A549 (cell line): ENCODE results near the gene CLEC2D. TPM values are rescaled to one million over a fixed set of nuclear protein-coding genes. Genes with fewer than 3 reads are reported as not detected.
A peak's percentile ranks its signal among the peaks of the same experiment; 100 is the strongest.

Experiments
- ATAC-seq, 2 experiments: fragments of 200-7000 bp in 1 of 2; fragments of >200 bp in 1 of 2; cut with Nextera tagmentation in 1 of 2; cut with Tn5 transposase in 1 of 2; 3 replicates each; pipeline versions ENCODE4 v1.8.0 to v1.9.1; 2018 to 2020; ENCODE audit warnings: mild to moderate bottlenecking in 1 of 2, moderate library complexity in 1 of 2
- CTCF ChIA-PET: fragments of 300-600 bp; sonication (Branson Sonifier 250); formaldehyde crosslinking; extraction: SDS; loops from one replicate; lab custom pipeline; 2021; ENCODE audit warnings: antibody characterized with exemption, inconsistent platforms; lab: Yijun Ruan, JAX
- POLR2A ChIA-PET: fragments of 350-600 bp; formaldehyde crosslinking; extraction: SDS; loops from one replicate; lab custom pipeline; 2021; ENCODE audit warnings: antibody characterized with exemption, inconsistent platforms; lab: Yijun Ruan, JAX
- DNase-seq, 2 experiments: peaks; one replicate each; pipeline versions ENCODE4 v3.0.0 to v3.0.0-alpha.2; 2011 to 2016; ENCODE audit warnings: low read depth in 1 of 2, low spot score in 1 of 2
- FAIRE-seq: peaks from 2 replicates; lab custom pipeline; 2011; peaks lifted over from hg19 to GRCh38; lab: Jason Lieb, UNC
- H3K27ac ChIP-seq, 2 experiments: fragments of >200 bp; sonication (Bioruptor Twin); formaldehyde crosslinking; 3 replicates each; pipeline ENCODE4 v1.5.1; 2016 to 2017
- H3K4me1 ChIP-seq: fragments of >200 bp; sonication (Bioruptor Twin); formaldehyde crosslinking; 3 replicates; pipeline ENCODE4 v1.6.1; 2016
- H3K4me2 ChIP-seq: fragments of >200 bp; sonication (Bioruptor Twin); formaldehyde crosslinking; 3 replicates; pipeline ENCODE4 v1.6.1; 2016
- H3K4me3 ChIP-seq: fragments of >200 bp; sonication (Bioruptor Twin); formaldehyde crosslinking; 3 replicates; pipeline ENCODE4 v1.5.1; 2016
- H3K9me3 ChIP-seq: fragments of >200 bp; sonication (Bioruptor Twin); formaldehyde crosslinking; 3 replicates; pipeline ENCODE4 v1.6.1; 2016
- BCL3 ChIP-seq: fragments of >200 bp; sonication (Bioruptor Twin); formaldehyde crosslinking; IDR thresholded peaks from 3 replicates; pipeline ENCODE4 v1.6.1; 2016
- CEBPB ChIP-seq, 2 experiments: fragments of >200 bp in 1 of 2; sonication (Bioruptor Twin) in 1 of 2; formaldehyde crosslinking in 1 of 2; IDR thresholded peaks; 2 replicates each; pipeline ENCODE4 v1.6.1; 2012 to 2016
- E2F6 ChIP-seq: IDR thresholded peaks from 2 replicates; pipeline ENCODE4 v1.6.1; 2012; ENCODE audit warnings: low read depth, borderline replicate concordance
- EHMT2 ChIP-seq: fragments of 200-600 bp; sonication (generic); IDR thresholded peaks from 2 replicates; pipeline ENCODE4 v1.6.1; 2016; ENCODE audit warnings: antibody characterized with exemption, low read depth, mild to moderate bottlenecking, moderate library complexity
- ESRRA ChIP-seq: fragments of 150-350 bp; IDR thresholded peaks from 2 replicates; pipeline ENCODE4 v1.6.1; 2014; ENCODE audit warnings: mild to moderate bottlenecking, low read length, borderline replicate concordance
- FOSB ChIP-seq: fragments of 250-450 bp; sonication (Bioruptor Pico); IDR thresholded peaks from 2 replicates; pipeline ENCODE4 v1.5.0; 2020; ENCODE audit warnings: mild to moderate bottlenecking, moderate library complexity
- HMGXB4 ChIP-seq: fragments of 250-450 bp; sonication (Bioruptor Pico); IDR thresholded peaks from 2 replicates; pipeline ENCODE4 v1.5.0; 2021; ENCODE audit warnings: mild to moderate bottlenecking, moderate library complexity, borderline replicate concordance
- HOXA7 ChIP-seq: fragments of 250-450 bp; sonication (Bioruptor Pico); IDR thresholded peaks from 2 replicates; pipeline ENCODE4 v1.5.0; 2020; ENCODE audit warnings: mild to moderate bottlenecking, moderate library complexity
- HOXB13 ChIP-seq: fragments of 250-450 bp; sonication (Bioruptor Pico); IDR thresholded peaks from 2 replicates; pipeline ENCODE4 v1.5.0; 2020; ENCODE audit warnings: low read depth, mild to moderate bottlenecking, moderate library complexity
- MAFK ChIP-seq: fragments of 450-650 bp; IDR thresholded peaks from 2 replicates; pipeline ENCODE4 v1.6.1; 2014; ENCODE audit not compliant: partially characterized antibody
- POLR2A ChIP-seq: IDR thresholded peaks from 2 replicates; pipeline ENCODE4 v1.6.1; 2012; ENCODE audit warnings: mild to moderate bottlenecking, low read length
- POLR2AphosphoS2 ChIP-seq: conservative IDR thresholded peaks from 2 replicates; pipeline ENCODE4 v1.6.1; 2012; ENCODE audit warnings: low read length, improper control_type of control experiment, inconsistent platforms
- RFX5 ChIP-seq: fragments of 450-650 bp; IDR thresholded peaks from 2 replicates; pipeline ENCODE4 v1.7.1; 2014; ENCODE audit warnings: antibody characterized with exemption, mild to moderate bottlenecking, moderate library complexity
- RNF2 ChIP-seq: fragments of 200-600 bp; sonication (generic); IDR thresholded peaks from 2 replicates; pipeline ENCODE4 v1.6.1; 2016; ENCODE audit warnings: low read depth, mild to moderate bottlenecking, antibody characterized with exemption, moderate library complexity, borderline replicate concordance
- SREBF2 ChIP-seq: fragments of 450-650 bp; IDR thresholded peaks from 2 replicates; pipeline ENCODE4 v1.6.1; 2014; ENCODE audit warnings: mild to moderate bottlenecking, moderate library complexity
- TFCP2L1 ChIP-seq: fragments of 250-450 bp; sonication (Bioruptor Pico); IDR thresholded peaks from 2 replicates; pipeline ENCODE4 v1.5.0; 2021; ENCODE audit warnings: mild to moderate bottlenecking
- USF2 ChIP-seq: fragments of 450-650 bp; IDR thresholded peaks from 2 replicates; pipeline ENCODE4 v1.6.1; 2014; ENCODE audit warnings: antibody characterized with exemption
- ZNF302 ChIP-seq: fragments of 250-450 bp; sonication (Bioruptor Pico); IDR thresholded peaks from 2 replicates; pipeline ENCODE4 v1.9.0; 2021; ENCODE audit warnings: inconsistent platforms, mild to moderate bottlenecking, moderate library complexity
- ZSCAN20 ChIP-seq: fragments of 250-450 bp; sonication (Bioruptor Pico); IDR thresholded peaks from 2 replicates; pipeline ENCODE4 v1.8.0; 2022; ENCODE audit warnings: mild to moderate bottlenecking, moderate library complexity
- WGBS: methylation state at CpG from one replicate; pipeline ENCODE4 v1.1.6; 2017; ENCODE audit errors: missing lambda C conversion rate; 5-methylcytosine and 5-hydroxymethylcytosine counted together
- polyA plus RNA-seq, 4 experiments: library from polyadenylated mRNA; depleted of rRNA in 3 of 4; stranded (reverse); fragments of >200 nt; fragmentation: RNase III in 1 of 4; extraction: RNeasy Plus Mini Kit Qiagen cat#74134 plus additional on column Dnase treatment in 1 of 4; gene quantifications; 2 replicates in 3 of 4; 3 replicates in 1 of 4; pipeline ENCODE4 v1.2.3, GENCODE V29; 2011 to 2017

The CLEC2D gene
- polyA plus RNA-seq, 2 of the 4 experiments (the other 2 are of a cell fraction) = 1.1 to 4.0 TPM

- no peak overlapping the region for H3K4me2 ChIP-seq
- TF ChIP-seq HMGXB4 (CRISPR knock-in tag) (no peak), EHMT2 (no peak), ZSCAN20 (no peak), RFX5 (no peak), SREBF2 (no peak), POLR2A (no peak)
- DNase-seq = no peak
- H3K9me3 ChIP-seq = no peaks in the 10 kb centered on the region
- FAIRE-seq = no peak
- H3K4me3 ChIP-seq = no peak overlapping the region
- H3K4me1 ChIP-seq = no peaks in the 10 kb centered on the region
- ATAC-seq = no peak
- ChIA-PET CTCF (no interaction called here), POLR2A (no interaction called here)
- 66% methylated on average over 6 of the region's 6 CpGs for WGBS
- no peak overlapping the region for H3K27ac ChIP-seq
These were observed 61.9 kb downstream of the CLEC2D start for GRCh38 chr12:9731393-9731792.

- Histone ChIP-seq H3K27ac (no peak overlapping the region), H3K9me3 (no peaks in the 10 kb centered on the region), H3K4me1 (no peaks in the 10 kb centered on the region), H3K4me2 (no peak overlapping the region), H3K4me3 (no peak overlapping the region)
- ChIA-PET POLR2A (no interaction called here), CTCF (no interaction called here)
- TF ChIP-seq MAFK (peak; percentile 4), ESRRA (no peak)
- 63% methylated on average over 2 of the region's 2 CpGs for WGBS
- FAIRE-seq (no peak), DNase-seq (no peak), ATAC-seq (no peak)
These were observed 62.3 kb downstream of the CLEC2D start for GRCh38 chr12:9731797-9732196.

- H3K9me3 ChIP-seq = no peaks in the 10 kb centered on the region
- H3K4me1 ChIP-seq = no peaks in the 10 kb centered on the region
- no peak for DNase-seq
- no peak for ATAC-seq
- ChIA-PET POLR2A (no interaction called here), CTCF (interaction anchor here (0.8 to 1.2 kb wide), 2 partner anchors 16 to 18 kb away, joined by 3 read pairs; no protein-coding TSS in a partner anchor)
- no peak for FAIRE-seq
- H3K27ac ChIP-seq = no peak within 1 kb of the TSS
- WGBS = 70% methylated on average over 8 of the region's 8 CpGs
- no peak within 1 kb of the TSS for H3K4me3 ChIP-seq
- no peak within 1 kb of the TSS for H3K4me2 ChIP-seq
- TF ChIP-seq HOXB13 (no peak), POLR2A (no peak), USF2 (no peak), FOSB (CRISPR knock-in tag) (no peak), RNF2 (no peak), POLR2AphosphoS2 (no peak), EHMT2 (no peak), TFCP2L1 (CRISPR knock-in tag) (no peak), ZNF302 (no peak), E2F6 (no peak), HOXA7 (no peak), BCL3 (no peak), CEBPB (IDR thresholded peaks at IDR 0.05) (no peak)
These were observed 63.5 kb downstream of the CLEC2D start, which contains the start of gene CLECL1 for GRCh38 chr12:9732921-9733461. CLECL1 (minus strand) TSS chr12:9733097.
